Keratinocyte (primary cell): ENCODE measurements around the gene LMAN2L. TPM values are rescaled to one million over a fixed set of nuclear protein-coding genes. Genes with fewer than 3 reads are reported as not detected.

Experiments used
- DNase-seq: peaks from one replicate; pipeline ENCODE4 v3.0.0-alpha.2; 2011; ENCODE audit warnings: low read depth, missing footprints, low spot score
- FAIRE-seq: peaks from 2 replicates; lab custom pipeline; 2011; peaks lifted over from hg19 to GRCh38; lab: Jason Lieb, UNC
- H2AFZ ChIP-seq: 2 replicates; pipeline ENCODE4 v1.6.0; 2012; ENCODE audit warnings: low read length, control low read depth, inconsistent platforms; ENCODE audit not compliant: control insufficient read depth
- H3K27ac ChIP-seq: 2 replicates; pipeline ENCODE4 v1.5.1; 2011; ENCODE audit warnings: low read length; ENCODE audit not compliant: control insufficient read depth, insufficient read depth
- H3K27me3 ChIP-seq: 3 replicates; pipeline ENCODE4 v1.6.0; 2011; ENCODE audit warnings: low read length; ENCODE audit not compliant: control insufficient read depth, insufficient read depth; ENCODE audit errors: extremely low read depth
- H3K36me3 ChIP-seq, 2 experiments: 2 replicates in 1 of 2; 3 replicates in 1 of 2; pipeline ENCODE4 v1.5.1; 2011; ENCODE audit warnings: low read length in 2 of 2, mild to moderate bottlenecking in 1 of 2; ENCODE audit not compliant: control insufficient read depth in 2 of 2, insufficient read depth in 2 of 2; ENCODE audit errors: extremely low read depth in 1 of 2
- H3K4me1 ChIP-seq: 3 replicates; pipeline ENCODE4 v1.5.1; 2011; ENCODE audit warnings: low read length; ENCODE audit not compliant: control insufficient read depth, insufficient read depth; ENCODE audit errors: extremely low read depth
- H3K4me2 ChIP-seq: 3 replicates; pipeline ENCODE4 v1.6.0; 2011; ENCODE audit warnings: low read depth, low read length; ENCODE audit not compliant: control insufficient read depth, insufficient read depth; ENCODE audit errors: extremely low read depth
- H3K4me3 ChIP-seq, 3 experiments: fragments of 200-600 bp in 1 of 3; sonication (generic) in 1 of 3; 2 replicates in 2 of 3; 3 replicates in 1 of 3; pipeline ENCODE4 v1.5.1; 2011 to 2016; ENCODE audit warnings: low read length in 3 of 3, mild to moderate bottlenecking in 3 of 3, control low read depth in 2 of 3, inconsistent platforms in 1 of 3, low read depth in 1 of 3, mixed read lengths in 1 of 3, mixed run types in 1 of 3, moderate library complexity in 1 of 3; ENCODE audit not compliant: control insufficient read depth in 2 of 3, insufficient read depth in 2 of 3; ENCODE audit errors: extremely low read depth in 1 of 3
- H3K79me2 ChIP-seq: 2 replicates; pipeline ENCODE4 v1.6.0; 2012; ENCODE audit warnings: low read length; ENCODE audit not compliant: control insufficient read depth, insufficient read depth
- H3K9ac ChIP-seq: 3 replicates; pipeline ENCODE4 v1.6.0; 2011; ENCODE audit warnings: low read length; ENCODE audit not compliant: control insufficient read depth, insufficient read depth; ENCODE audit errors: extremely low read depth
- H3K9me1 ChIP-seq: 3 replicates; pipeline ENCODE4 v1.6.0; 2011; ENCODE audit warnings: low read length; ENCODE audit not compliant: control insufficient read depth, insufficient read depth; ENCODE audit errors: extremely low read depth
- H3K9me3 ChIP-seq: 2 replicates; pipeline ENCODE4 v1.5.1; 2012; ENCODE audit warnings: low read depth, low read length; ENCODE audit not compliant: control insufficient read depth
- H4K20me1 ChIP-seq: 3 replicates; pipeline ENCODE4 v1.6.0; 2011; ENCODE audit warnings: low read length; ENCODE audit not compliant: control insufficient read depth, insufficient read depth; ENCODE audit errors: extremely low read depth
- EZH2 ChIP-seq: IDR thresholded peaks from one replicate; pipeline ENCODE4 v1.6.1; 2012; ENCODE audit warnings: inconsistent platforms, mild to moderate bottlenecking, low read length, moderate library complexity
- dilution Hi-C: fragments of 300-500 bp; cut with MboI; formaldehyde crosslinking; loops from one replicate; pipeline ENCODE4 v1.7.0; 2020; ENCODE audit warnings: low sequenced_read_pairs; ENCODE audit not compliant: extremely low pct_ligation_motif_present
- polyA plus RNA-seq, 5 experiments: library from polyadenylated mRNA; depleted of rRNA in 3 of 5; stranded (reverse) in 3 of 5; stranded (forward) in 1 of 5; unstranded in 1 of 5; fragments of >200 nt; gene quantifications; 1 replicate in 1 of 5; 2 replicates in 3 of 5; 3 replicates in 1 of 5; pipeline versions ENCODE4 v1.2.1 to v1.2.3, GENCODE V29; 2011 to 2012; ENCODE audit warnings: missing spikeins in 2 of 5, low read depth in 1 of 5, low replicate concordance in 1 of 5
- TF ChIP-seq, protein P1 (sequence below), 3 experiments: IDR thresholded peaks in 1 of 3; conservative IDR thresholded peaks in 1 of 3; optimal IDR thresholded peaks in 1 of 3; 2 replicates in 2 of 3; 3 replicates in 1 of 3; pipeline versions ENCODE3 to v1.5.1; 2011; ENCODE audit warnings: low read length in 3 of 3, mild to moderate bottlenecking in 3 of 3, moderate library complexity in 2 of 3, control low read depth in 1 of 3, inconsistent platforms in 1 of 3; ENCODE audit not compliant: insufficient read depth in 2 of 3; ENCODE audit errors: extremely low read depth in 1 of 3

Gene LMAN2L
- polyA plus RNA-seq, 1 donor (not counting 4 experiments of a cell fraction or from before 2014, with no cell fraction given) = 20.7 TPM

DNA sequence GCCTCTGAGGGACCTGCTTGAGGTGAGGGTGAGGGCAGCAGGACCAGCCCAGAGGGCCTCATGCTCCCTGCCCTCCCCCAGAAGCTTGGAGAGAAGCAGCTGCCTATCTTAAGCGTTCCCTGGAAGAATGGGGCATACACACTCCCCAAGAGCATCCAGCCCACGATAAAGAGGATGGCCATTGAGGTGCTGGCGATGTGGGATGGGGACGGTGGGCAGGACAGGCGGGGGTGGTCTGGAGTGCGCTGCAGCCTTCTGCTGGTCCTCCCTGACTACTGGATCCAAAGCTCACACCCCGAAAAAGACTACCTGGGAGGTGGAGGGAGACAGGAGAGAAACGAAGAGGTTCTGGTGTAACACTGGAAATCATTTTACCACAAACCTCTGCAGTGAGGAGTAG lies 45.6 kb downstream of the LMAN2L start:
- FAIRE-seq (no peak), DNase-seq (no peak)
- TF ChIP-seq EZH2 = no peak
- TF ChIP-seq, protein P1, sequence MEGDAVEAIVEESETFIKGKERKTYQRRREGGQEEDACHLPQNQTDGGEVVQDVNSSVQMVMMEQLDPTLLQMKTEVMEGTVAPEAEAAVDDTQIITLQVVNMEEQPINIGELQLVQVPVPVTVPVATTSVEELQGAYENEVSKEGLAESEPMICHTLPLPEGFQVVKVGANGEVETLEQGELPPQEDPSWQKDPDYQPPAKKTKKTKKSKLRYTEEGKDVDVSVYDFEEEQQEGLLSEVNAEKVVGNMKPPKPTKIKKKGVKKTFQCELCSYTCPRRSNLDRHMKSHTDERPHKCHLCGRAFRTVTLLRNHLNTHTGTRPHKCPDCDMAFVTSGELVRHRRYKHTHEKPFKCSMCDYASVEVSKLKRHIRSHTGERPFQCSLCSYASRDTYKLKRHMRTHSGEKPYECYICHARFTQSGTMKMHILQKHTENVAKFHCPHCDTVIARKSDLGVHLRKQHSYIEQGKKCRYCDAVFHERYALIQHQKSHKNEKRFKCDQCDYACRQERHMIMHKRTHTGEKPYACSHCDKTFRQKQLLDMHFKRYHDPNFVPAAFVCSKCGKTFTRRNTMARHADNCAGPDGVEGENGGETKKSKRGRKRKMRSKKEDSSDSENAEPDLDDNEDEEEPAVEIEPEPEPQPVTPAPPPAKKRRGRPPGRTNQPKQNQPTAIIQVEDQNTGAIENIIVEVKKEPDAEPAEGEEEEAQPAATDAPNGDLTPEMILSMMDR (optimal IDR thresholded peaks at IDR 0.05 in 1 of 3, IDR thresholded peaks at IDR 0.05 in 1 of 3, conservative IDR thresholded peaks at IDR 0.05 in 1 of 3; ENCODE audit: extremely low read depth in 1 of 3, insufficient read depth in 2 of 3, low read length in 3 of 3) = no peak
- Histone ChIP-seq H3K27ac (no peak overlapping the region), H3K4me2 (no peak overlapping the region), H4K20me1 (no peaks in the 10 kb centered on the region), H3K9me1 (no peaks in the 10 kb centered on the region), H3K4me1 (peaks cover 17% of the 10 kb centered on the region), H2AFZ (no peak overlapping the region), H3K4me3 (no peak overlapping the region), H3K79me2 (no peaks in the 10 kb centered on the region), H3K27me3 (no peaks in the 10 kb centered on the region), H3K9me3 (no peaks in the 10 kb centered on the region), H3K9ac (no peak overlapping the region), H3K36me3 (no peaks in the 10 kb centered on the region)
- dilution Hi-C loops = no loop called here

DNA sequence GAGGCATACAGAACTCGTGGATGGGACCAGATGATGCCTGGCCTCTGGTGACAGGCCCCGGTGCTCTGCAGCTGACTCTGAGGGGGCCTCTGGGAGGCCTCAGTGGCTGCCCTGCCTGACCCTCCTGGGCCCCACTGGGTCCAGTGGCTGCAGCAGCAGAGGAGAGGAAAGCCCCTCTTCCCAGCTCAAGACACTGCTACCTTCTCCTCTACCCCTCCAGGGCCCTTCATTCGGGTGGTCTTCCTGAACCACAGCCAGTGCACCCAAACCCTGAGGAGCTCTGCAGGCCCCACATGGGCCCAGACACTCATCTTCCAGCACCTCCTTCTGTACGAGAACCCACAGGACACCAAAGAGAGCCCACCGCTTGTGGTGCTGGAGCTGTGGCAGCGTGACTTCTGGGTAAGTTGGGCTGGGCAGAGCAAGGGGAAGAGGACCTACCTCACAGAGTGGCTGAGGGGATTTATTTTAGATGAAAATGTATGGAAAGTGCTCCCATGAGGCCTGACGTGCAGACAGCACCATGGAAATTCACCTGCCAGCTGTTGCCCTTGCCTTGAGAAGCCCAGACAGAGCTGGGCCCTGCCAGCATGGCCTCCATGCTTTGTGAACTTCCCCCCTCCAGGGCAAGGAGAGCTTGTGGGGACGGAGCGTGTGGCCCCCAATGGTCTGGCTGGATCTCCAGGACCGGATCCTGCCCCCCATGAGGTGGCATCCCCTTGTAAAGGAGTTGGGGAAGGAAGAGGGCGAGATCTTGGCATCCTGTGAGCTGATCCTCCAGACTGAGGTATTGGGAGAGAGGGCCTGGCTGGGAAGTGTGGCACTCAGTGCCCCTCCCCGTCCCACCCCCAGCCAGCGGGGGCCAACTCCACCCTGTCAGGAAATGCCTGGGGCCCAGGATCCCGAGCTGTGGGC lies 46.3 kb downstream of the LMAN2L start:
- FAIRE-seq = no peak
- dilution Hi-C loops = no loop called here
- H3K27me3 ChIP-seq = no peaks in the 10 kb centered on the region

More for the DNA sequence above, 46.3 kb downstream of the LMAN2L start:
- H3K4me1 ChIP-seq = peaks cover 14% of the 10 kb centered on the region
- no peaks in the 10 kb centered on the region for H4K20me1 ChIP-seq
- no peak overlapping the region for H3K4me3 ChIP-seq
- no peak for TF ChIP-seq EZH2
- TF ChIP-seq, protein P1 (optimal IDR thresholded peaks at IDR 0.05 in 1 of 3, IDR thresholded peaks at IDR 0.05 in 1 of 3, conservative IDR thresholded peaks at IDR 0.05 in 1 of 3; ENCODE audit: extremely low read depth in 1 of 3, insufficient read depth in 2 of 3, low read length in 3 of 3) = no peak
- H3K79me2 ChIP-seq = no peaks in the 10 kb centered on the region
- H3K4me2 ChIP-seq = no peak overlapping the region
- DNase-seq = no peak
- no peaks in the 10 kb centered on the region for H3K9me1 ChIP-seq
- H3K36me3 ChIP-seq = no peaks in the 10 kb centered on the region
- no peaks in the 10 kb centered on the region for H3K9me3 ChIP-seq
- no peak overlapping the region for H3K27ac ChIP-seq
- H3K9ac ChIP-seq = no peak overlapping the region
- H2AFZ ChIP-seq = no peak overlapping the region
